ENCODE results near the gene PDE6D. TPM values are rescaled to one million over a fixed set of nuclear protein-coding genes. Genes with fewer than 3 reads are reported as not detected.
A peak's percentile ranks its signal among the peaks of the same experiment; 100 is the strongest.

The PDE6D gene
- total RNA-seq, 1 donor from 2014 or later, result 24.4 TPM

DNA sequence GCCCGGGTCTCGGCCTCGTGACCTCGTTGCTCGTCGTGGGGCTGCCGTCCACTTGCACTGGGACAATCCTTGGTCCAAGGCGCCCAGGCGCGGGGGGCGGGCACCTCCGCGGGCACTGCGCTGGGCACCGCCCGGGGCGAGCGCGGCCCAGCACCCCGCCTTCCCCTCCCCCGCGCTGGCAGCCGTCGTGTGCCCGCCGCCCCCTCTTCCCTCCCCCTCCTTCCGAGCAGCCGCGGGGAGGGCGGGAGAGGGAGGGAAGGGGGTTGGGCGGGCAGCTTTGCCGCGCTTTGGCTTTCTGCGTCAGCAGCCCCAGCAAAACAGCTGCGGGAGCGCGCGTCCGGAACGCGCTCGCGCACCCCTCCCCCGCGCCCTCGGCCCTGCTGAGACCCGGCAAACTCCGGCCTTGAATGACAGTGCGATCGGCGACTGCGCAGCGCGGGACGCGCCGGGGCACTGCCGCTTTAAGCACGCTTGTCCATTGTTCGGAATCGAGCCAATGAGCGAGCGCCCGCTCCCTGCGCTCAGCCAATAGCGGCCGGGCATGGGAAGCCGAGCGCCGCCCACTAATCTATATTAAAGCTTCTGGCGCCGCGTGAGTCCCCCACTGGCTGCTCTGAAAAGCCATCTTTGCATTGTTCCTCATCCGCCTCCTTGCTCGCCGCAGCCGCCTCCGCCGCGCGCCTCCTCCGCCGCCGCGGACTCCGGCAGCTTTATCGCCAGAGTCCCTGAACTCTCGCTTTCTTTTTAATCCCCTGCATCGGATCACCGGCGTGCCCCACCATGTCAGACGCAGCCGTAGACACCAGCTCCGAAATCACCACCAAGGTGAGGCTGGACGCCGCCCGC lies 72.9 kb downstream of the PDE6D start, which contains the start of gene PTMA:
Gene PTMA (plus strand): TSS at position 599 of the 846 bp plus-strand sequence. CDS start 182 bp downstream, at position 781.
- peak; percentile 100 for DNase-seq (ENCODE audit: low spot score)

GRCh38 chr2:231707625-231707926 lies 73.5 kb downstream of the PDE6D start:
- no peak for DNase-seq (ENCODE audit: low spot score)

DNA sequence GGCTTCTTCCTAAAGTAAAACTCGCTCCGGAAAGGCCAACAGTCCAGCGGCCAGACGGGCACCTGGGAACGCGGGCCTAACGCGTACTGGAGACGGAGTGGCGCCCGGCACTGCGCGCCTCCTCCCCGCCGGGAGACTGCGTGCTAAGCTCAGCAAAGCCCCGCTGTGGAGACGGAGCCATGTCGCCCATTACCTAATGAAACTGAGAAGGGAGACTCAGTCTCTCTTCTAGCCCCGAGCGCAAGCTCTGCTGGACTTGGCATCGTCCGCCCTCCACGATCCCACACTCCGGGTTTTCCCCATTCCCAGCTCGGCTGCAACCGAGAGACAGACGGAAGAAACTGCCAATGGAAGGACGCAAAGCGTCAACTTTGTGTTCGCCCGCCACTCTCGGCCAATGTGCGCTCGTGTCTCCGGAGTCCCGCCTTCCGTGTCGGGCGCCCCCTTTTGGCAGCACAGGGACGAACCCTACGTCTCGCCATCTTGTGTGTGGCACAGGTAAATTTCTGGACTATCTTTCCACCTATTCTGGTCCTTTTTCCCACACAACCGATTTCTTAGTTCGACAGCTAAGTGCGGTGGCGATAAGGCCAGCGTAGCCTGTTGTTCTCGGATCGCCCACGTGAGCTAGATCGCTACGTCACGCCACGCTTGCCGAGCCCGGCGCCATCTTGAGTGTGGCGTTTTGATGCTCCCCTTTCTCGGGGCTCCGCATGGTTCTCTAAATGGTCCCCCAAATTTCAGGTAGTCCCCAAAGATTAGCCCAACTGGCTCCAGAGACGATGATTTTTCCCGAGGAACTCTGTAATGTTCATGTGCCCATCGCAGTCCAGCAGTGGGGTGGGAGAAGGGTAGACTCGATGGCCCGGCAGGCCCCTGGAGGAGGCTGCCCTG lies 74.1 kb downstream of the PDE6D start:
- DNase-seq (ENCODE audit: low spot score), result peak; percentile 99

DNA sequence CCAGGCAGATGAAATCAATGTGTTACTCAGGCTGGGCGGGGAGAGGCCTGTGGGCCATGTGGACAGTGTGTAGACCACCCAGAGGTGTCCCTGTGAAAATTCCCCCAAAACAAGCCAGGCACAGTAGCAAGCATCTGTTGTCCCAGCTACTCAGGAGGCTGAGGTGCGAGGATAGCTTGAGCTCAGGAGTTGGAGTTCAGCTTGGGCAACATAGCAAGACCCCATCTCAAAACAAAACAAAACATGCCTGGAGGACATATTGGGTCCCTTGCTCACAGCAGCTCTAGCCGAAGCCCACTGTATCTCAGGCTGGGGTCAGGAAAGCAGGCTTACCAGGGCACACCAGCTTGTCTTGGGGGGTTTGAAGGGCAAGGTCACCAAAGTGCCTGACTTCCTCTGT lies 77.1 kb downstream of the PDE6D start:
- DNase-seq (ENCODE audit: low spot score), result no peak

DNA sequence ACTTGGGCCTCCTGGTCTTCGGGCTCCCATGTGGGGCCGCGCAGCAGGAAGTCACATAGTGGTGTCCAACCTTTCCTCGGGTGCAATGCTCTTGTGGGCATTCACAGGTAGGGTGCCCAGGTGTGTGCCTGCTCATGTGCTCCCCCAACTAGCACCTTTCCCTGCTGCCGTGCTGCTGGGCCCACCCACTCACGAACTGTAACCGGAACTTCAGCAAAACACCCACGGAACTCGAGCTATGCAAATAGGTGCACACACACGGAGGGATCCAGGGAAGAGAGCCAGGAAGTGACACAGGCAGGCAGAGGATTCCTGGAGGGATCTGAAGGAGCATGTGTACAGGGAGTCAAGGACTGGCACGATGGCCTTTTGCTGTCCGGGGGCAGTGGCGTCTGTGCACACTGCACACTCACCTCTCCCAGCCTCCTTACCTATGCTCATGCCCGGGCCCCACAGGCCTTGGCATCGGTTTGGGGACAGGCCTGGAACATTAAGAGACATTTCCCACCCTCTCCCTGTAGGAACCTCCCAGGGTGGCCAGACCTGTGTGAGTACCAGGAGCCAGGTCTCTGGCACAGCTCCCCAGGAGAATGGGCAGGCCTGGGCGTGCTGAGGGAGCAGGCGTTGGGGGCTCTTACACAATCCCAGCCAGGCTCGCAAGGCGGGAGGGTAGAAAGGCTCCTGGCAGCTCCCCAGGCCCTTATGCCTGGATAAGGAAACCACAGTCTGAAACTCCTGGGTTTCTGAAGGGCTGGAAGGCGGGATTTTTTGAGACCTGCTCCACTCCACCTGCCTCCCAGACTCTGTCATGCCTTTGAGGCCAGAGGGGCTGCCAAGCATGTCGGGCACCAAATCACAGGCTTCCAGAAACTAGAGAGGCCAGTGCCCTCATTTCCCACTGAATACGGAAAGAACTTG lies 79.4 kb downstream of the PDE6D start:
- no peak for DNase-seq (ENCODE audit: low spot score)

DNA sequence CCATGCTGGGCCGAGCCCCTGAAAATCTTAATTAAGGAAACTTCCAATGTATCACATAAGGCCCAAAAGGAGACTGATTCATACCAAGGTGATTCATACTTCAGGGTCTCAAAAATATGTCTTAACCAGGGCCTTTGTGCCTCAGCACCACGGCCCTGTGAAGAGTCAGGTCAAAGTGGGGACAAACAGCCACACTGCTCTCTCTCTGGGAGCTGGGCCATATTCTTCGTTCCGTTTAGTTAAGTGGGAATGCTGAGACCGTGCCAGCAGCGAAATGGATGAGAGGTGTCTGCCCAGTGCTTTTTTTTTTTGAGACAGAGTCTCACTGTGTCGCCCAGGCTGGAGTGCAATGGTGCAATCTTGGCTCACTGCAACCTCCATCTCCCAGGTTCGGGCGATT lies 82.1 kb downstream of the PDE6D start:
- DNase-seq (ENCODE audit: low spot score), result no peak

- DNase-seq (ENCODE audit: low spot score), result no peak
These were observed 85.1 kb downstream of the PDE6D start for GRCh38 chr2:231696004-231696367.

- no peak for DNase-seq (ENCODE audit: low spot score)
These were observed 87.1 kb downstream of the PDE6D start for GRCh38 chr2:231693956-231694355.

- no peak for DNase-seq (ENCODE audit: low spot score)
These were observed 88.2 kb downstream of the PDE6D start for GRCh38 chr2:231692847-231693246.

DNA sequence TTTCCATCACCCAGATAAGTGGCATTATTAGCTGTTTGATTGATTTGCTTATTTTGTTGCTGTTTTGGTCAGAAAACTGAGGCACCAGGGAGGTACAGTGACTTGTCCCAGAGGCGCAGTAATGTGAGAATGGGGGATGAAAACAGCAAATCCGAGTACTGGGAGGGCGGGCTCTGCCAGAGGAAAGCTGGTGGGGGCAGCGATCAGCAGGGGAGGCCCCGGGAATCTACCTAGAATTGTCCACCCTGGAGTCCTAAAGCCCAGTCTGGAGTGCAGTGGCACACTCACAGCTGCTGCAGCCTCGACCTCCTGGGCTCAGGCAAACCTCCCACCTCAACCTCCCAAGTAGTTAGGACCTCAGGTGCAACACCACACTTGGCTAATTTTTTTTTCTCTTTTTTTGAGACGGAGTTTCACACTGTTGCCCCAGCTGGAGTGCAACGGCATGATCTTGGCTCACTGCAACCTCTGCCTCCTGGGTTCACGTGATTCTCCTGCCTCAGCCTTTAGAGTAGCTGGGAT lies 89.8 kb downstream of the PDE6D start:
- no peak for DNase-seq (ENCODE audit: low spot score)

DNA sequence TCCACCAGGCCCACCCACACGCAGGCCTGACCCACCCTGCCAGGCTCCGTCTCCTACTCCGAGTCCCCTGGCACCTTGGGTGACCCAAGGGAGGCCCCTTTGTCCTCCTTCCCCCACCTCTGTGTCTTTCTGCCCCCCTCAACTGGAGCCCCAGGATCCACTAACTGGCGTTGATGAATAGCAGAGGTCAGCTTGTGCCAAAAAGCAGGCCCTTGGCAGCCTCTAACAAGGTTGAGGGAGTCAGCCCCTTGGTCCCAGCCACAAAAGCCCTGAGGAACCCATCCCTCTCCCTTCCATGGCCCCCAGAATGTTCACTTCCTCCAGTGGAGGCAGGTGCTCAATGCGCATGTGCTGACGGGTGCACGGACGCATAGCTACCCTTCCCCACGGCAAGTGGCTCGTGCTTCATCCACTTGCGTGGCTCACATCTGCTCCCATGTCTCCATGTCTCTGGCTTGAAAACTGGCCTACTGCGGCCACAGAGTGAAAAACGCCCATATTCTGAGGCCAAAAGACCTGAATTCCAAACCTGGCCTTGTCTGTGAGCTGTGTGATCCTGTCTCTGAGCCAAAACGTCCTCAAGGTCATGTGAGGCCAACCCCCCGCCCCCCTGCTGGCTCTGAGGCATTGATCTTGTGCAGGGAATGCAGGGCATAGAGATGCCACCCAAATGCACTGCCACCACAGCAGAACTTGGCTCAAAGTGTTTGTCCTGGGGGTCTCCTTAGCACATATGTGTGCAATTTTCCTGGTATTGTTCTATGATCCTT lies 91.8 kb downstream of the PDE6D start:
- no peak for DNase-seq (ENCODE audit: low spot score)

DNA sequence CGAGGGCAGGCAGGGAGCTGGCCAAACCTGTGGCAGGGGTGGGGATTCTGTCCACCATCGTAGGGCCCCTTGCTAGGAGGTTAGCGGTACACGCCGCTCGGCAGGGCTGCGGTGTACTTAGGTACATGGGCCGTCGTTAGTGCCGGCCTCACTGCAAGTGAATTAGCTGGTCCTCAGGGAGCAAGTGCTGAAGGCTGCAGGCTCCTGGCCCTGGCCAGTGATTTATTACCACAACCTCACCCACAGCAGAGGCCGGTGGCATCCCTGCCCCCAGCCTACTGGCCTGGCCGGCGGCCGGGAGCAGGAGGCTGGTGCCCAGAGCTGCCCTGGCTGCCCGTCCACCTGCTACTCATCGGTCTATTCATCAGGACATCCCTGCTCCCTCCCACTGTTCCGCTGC lies 92.4 kb downstream of the PDE6D start:
- DNase-seq (ENCODE audit: low spot score), result no peak

DNA sequence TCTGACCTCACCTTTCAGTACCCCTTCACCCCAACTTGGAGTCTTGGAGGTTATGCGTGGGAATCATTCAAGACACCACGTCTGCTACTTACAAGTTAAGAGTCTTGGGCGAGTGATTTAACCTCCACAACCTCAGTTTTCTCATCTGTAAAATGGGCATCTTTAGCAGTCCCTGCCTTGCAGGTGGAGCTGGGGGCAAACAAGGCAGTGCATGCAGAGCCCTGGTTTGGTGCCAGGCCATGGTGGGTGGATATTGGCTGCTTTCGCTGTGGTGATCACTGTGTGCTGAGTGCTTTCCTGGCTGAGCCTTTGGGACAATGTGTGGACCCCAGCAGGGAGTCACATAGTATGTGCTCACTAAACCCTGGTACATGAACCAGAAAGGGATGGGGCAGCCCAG lies 93.1 kb downstream of the PDE6D start:
- DNase-seq (ENCODE audit: low spot score), result no peak

GRCh38 chr2:231687133-231687852 lies 93.8 kb downstream of the PDE6D start:
- peak; percentile 44 for DNase-seq (ENCODE audit: low spot score)

- DNase-seq (ENCODE audit: low spot score), result no peak
These were observed 94.6 kb downstream of the PDE6D start for GRCh38 chr2:231686192-231687100.

DNA sequence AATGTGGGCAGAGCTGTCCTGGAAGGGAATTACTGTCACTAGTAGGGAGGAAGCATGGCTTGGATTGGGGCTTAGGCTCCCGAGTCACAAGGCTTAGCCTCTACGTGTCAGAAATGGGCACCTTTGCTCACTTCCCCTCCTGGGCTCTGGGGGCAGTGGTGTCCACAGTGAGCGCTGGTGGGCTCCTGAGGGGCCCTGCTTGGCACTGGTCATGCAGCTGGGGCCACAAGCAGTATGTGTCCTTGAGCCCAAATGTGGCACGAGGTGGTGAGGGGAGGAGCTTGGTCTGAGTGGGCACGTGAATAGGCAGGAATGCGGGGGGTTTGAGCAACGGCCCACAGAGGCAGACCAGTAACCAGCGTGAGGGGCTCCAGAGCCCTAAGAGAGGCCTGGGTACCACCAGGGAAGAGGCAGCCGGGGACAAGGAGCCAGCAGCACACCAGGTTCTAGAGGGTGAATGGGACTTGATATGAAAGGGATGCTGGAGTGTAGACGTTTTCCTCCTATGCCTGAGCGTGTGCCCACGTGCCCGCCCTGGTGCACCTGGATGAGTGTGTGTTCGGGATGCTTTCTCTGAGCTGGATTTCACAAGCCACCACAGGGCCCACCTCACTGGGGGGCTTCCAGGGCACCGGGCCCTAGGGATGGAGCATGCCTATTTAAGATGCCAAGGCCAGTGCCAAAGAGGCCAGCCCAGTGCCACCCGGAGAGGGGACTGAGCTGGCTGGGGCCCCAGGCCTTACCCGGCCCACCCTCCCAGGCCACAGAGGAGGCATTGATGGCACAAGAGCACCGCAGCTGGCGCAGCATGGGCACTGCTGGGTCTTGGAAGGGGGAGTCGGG lies 95.5 kb downstream of the PDE6D start:
- DNase-seq (ENCODE audit: low spot score), result no peak

GRCh38 chr2:231684314-231685223 lies 96.5 kb downstream of the PDE6D start:
- no peak for DNase-seq (ENCODE audit: low spot score)

All from mucosa of gallbladder (tissue), 1 donor.